Measurements from ENCODE around the gene ZFPM1. TPM values are rescaled to one million over a fixed set of nuclear protein-coding genes. Genes with fewer than 3 reads are reported as not detected.

The ZFPM1 gene
- total RNA-seq, 1 donor from 2014 or later: 0.79 TPM

DNA sequence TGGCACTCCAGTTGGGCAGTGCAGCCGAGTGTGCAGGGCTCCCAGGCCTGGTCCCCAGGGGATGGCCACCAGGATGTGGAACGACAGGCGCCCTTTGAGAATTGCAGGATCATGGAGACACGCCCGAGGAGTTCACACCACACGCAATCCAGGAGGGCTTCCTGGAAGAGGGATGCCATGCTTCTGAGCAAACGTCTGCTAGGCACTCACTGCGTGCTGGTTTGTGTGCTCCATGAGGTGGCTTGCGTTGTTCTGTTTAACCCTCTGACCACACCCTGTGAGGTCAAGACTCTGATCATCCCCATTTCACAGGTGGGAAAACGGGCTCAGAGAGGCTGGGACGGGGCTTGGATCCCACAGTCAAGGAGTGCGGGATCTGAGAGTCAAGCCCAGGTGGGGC lies 32.6 kb upstream of the ZFPM1 start:
- H3K36me3 ChIP-seq (ENCODE audit: control insufficient read depth, insufficient read depth, low read length): no peaks in the 10 kb centered on the region
- DNase-seq (ENCODE audit: low read depth) (no peak), FAIRE-seq (no peak)
- H3K27me3 ChIP-seq (ENCODE audit: control insufficient read depth, insufficient read depth, low read length): no peaks in the 10 kb centered on the region
- no peak overlapping the region for H3K4me3 ChIP-seq (ENCODE audit: low read depth, low read length)
- TF ChIP-seq, protein P1, sequence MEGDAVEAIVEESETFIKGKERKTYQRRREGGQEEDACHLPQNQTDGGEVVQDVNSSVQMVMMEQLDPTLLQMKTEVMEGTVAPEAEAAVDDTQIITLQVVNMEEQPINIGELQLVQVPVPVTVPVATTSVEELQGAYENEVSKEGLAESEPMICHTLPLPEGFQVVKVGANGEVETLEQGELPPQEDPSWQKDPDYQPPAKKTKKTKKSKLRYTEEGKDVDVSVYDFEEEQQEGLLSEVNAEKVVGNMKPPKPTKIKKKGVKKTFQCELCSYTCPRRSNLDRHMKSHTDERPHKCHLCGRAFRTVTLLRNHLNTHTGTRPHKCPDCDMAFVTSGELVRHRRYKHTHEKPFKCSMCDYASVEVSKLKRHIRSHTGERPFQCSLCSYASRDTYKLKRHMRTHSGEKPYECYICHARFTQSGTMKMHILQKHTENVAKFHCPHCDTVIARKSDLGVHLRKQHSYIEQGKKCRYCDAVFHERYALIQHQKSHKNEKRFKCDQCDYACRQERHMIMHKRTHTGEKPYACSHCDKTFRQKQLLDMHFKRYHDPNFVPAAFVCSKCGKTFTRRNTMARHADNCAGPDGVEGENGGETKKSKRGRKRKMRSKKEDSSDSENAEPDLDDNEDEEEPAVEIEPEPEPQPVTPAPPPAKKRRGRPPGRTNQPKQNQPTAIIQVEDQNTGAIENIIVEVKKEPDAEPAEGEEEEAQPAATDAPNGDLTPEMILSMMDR (IDR thresholded peaks at IDR 0.05; ENCODE audit: insufficient read depth, low read length, severe bottlenecking): no peak

DNA sequence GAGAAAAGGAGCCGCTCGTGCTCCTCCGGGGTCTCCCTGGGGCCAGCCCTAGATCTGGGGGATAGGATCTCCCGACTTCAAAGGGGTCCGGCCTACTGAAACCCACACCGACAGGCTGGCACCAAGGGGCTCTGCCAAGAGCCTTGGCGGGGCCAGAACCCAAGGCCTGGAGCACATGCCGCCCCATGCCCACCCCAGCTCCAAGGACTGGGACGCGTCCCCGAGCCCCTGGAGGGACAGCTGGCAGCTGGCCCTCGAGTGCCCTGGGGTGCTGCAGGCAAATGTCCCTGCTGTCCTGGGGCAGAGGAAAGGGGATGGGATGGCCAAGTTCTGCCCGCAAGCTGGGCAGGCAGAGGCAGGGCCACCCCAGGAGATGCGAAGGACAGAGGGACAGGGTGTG lies 31.8 kb upstream of the ZFPM1 start:
- TF ChIP-seq, protein P1 (IDR thresholded peaks at IDR 0.05; ENCODE audit: insufficient read depth, low read length, severe bottlenecking): no peak
- H3K4me3 ChIP-seq (ENCODE audit: low read depth, low read length): no peak overlapping the region
- no peaks in the 10 kb centered on the region for H3K27me3 ChIP-seq (ENCODE audit: control insufficient read depth, insufficient read depth, low read length)
- H3K36me3 ChIP-seq (ENCODE audit: control insufficient read depth, insufficient read depth, low read length): no peaks in the 10 kb centered on the region
- FAIRE-seq (no peak), DNase-seq (ENCODE audit: low read depth) (no peak)

DNA sequence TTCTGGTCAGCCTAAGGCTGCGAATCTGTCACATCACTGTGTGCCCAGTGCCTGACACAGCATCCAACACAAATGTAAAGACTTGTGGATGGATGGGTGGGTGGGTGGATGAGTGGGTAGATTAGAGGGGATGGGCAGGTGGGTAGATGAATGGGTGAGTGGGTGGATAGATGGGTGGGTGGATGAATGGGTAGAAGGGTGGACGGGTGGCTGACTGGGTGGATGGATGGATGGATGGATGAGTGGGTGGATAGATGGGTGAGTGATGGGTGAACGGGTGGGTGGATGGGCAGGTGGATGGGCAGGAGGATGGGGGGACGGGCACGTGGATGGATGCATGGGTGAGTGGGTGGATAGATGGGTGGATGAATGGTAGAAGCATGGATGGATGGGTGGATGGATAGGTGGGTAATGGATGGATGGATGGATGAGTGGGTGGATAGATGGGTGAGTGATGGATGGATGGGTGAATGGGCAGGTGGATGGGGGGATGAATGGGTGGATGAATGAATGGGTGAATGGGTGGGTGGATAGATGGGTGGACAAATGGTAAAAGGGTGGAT lies 31.1 kb upstream of the ZFPM1 start:
- Histone ChIP-seq H3K27me3 (ENCODE audit: control insufficient read depth, insufficient read depth, low read length) (no peaks in the 10 kb centered on the region), H3K36me3 (ENCODE audit: control insufficient read depth, insufficient read depth, low read length) (no peaks in the 10 kb centered on the region), H3K4me3 (ENCODE audit: low read depth, low read length) (no peak overlapping the region)
- TF ChIP-seq, protein P1 (IDR thresholded peaks at IDR 0.05; ENCODE audit: insufficient read depth, low read length, severe bottlenecking): no peak
- DNase-seq (ENCODE audit: low read depth) (no peak), FAIRE-seq (no peak)

DNA sequence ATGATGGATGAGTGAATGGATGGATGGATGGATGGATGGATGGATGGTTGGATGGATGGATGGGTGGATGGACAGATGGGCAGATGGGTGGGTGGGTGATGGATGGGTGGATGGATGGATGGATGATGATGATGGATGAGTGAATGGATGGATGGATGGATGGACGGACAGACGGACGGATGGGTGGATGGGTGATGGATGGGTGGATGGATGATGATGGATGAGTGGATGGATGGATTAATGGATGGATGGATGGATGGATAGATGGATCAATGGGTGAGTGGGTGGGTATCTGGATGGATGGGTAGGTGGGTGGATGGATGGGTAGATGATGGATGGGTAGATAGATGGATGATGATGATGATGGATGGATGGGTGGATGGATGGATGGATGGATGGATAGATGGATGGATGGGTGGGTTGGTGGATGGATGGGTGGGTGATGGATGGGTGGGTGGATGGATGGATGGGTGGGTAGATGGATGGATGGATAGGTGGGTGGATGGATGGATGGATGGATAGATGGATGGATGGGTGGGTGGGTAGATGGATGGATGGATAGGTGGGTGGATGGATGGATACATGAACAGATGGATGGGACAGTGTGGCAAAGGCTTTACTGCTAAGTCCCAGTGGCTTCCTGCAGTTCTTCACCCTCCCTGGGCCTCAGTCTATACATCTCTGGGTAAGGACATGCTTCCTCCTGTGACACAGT lies 30.2 kb upstream of the ZFPM1 start:
- FAIRE-seq (peak; percentile 70), DNase-seq (ENCODE audit: low read depth) (no peak)
- Histone ChIP-seq H3K27me3 (ENCODE audit: control insufficient read depth, insufficient read depth, low read length) (no peaks in the 10 kb centered on the region), H3K4me3 (ENCODE audit: low read depth, low read length) (no peak overlapping the region), H3K36me3 (ENCODE audit: control insufficient read depth, insufficient read depth, low read length) (no peaks in the 10 kb centered on the region)
- TF ChIP-seq, protein P1 (IDR thresholded peaks at IDR 0.05; ENCODE audit: insufficient read depth, low read length, severe bottlenecking): no peak

DNA sequence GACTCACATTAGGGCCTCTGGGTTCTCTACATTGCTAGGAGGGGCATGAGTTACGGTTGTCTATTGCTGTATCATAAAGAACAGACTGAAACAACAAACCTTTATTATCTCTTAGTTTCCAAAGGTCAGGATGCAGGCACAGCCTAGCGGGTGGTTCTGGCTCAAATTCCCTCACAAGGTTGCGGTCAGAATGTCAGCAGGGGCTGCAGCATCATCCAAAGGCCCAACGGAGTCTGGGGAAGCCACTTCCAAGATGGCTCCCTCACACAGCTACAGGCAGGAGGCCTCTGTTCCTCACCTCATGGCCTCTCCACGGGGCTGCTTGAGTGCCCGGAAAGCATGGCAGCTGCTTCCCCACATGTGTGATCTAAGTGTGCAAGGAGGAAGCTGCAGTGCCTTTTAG lies 29.6 kb upstream of the ZFPM1 start:
- TF ChIP-seq, protein P1 (IDR thresholded peaks at IDR 0.05; ENCODE audit: insufficient read depth, low read length, severe bottlenecking): no peak
- DNase-seq (ENCODE audit: low read depth) (no peak), FAIRE-seq (no peak)
- Histone ChIP-seq H3K27me3 (ENCODE audit: control insufficient read depth, insufficient read depth, low read length) (no peaks in the 10 kb centered on the region), H3K4me3 (ENCODE audit: low read depth, low read length) (no peak overlapping the region), H3K36me3 (ENCODE audit: control insufficient read depth, insufficient read depth, low read length) (no peaks in the 10 kb centered on the region)

All from bronchial epithelial cell (primary cell).